Ishikawa (cell line): ENCODE data around the gene PPIA.

Source experiments
- CREB1 ChIP-seq: IDR thresholded peaks from 2 replicates; pipeline ENCODE4 v1.6.1; 2012; ENCODE audit warnings: low read depth
- EP300 ChIP-seq: IDR thresholded peaks from 2 replicates; pipeline ENCODE4 v1.6.1; 2012; ENCODE audit warnings: borderline replicate concordance
- NFIC ChIP-seq: IDR thresholded peaks from 2 replicates; pipeline ENCODE4 v1.6.1; 2012
- RAD21 ChIP-seq: IDR thresholded peaks from 2 replicates; pipeline ENCODE4 v1.6.1; 2012; ENCODE audit warnings: low read depth
- REST ChIP-seq: IDR thresholded peaks from 2 replicates; pipeline ENCODE4 v1.6.1; 2012; ENCODE audit warnings: low read depth, mild to moderate bottlenecking
- TAF1 ChIP-seq: IDR thresholded peaks from 2 replicates; pipeline ENCODE4 v1.6.1; 2012; ENCODE audit warnings: low read depth, mild to moderate bottlenecking
- TCF12 ChIP-seq: IDR thresholded peaks from 2 replicates; pipeline ENCODE4 v1.6.1; 2012; ENCODE audit warnings: low read depth
- TEAD4 ChIP-seq: IDR thresholded peaks from 2 replicates; pipeline ENCODE4 v1.6.1; 2012
- YY1 ChIP-seq: IDR thresholded peaks from 2 replicates; pipeline ENCODE4 v1.6.1; 2012; ENCODE audit warnings: low read depth
- ZBTB7A ChIP-seq: IDR thresholded peaks from 2 replicates; pipeline ENCODE4 v1.6.1; 2012; ENCODE audit warnings: low read depth

- TF ChIP-seq TAF1 (no peak), EP300 (no peak), RAD21 (no peak), REST (no peak), YY1 (no peak), TEAD4 (no peak), ZBTB7A (no peak), CREB1 (no peak), NFIC (no peak), TCF12 (no peak)
Measured at GRCh38 chr7:44768628-44769371, 27.7 kb upstream of the PPIA start.
